GM23338 (cell line): ENCODE results near the gene DYNLT3. TPM values are rescaled to one million over a fixed set of nuclear protein-coding genes. Genes with fewer than 3 reads are reported as not detected.

Experiments
- ATAC-seq: fragments of 200-7000 bp; cut with Tn5 transposase; 3 replicates; pipeline ENCODE4 v1.9.1; 2020
- DNase-seq: peaks from one replicate; pipeline ENCODE4 v3.0.0-alpha.2; 2015; ENCODE audit warnings: low spot score
- H2AFZ ChIP-seq: fragments of 200-600 bp; sonication (generic); 2 replicates; pipeline ENCODE4 v1.8.0; 2016; ENCODE audit warnings: antibody characterized with exemption, mild to moderate bottlenecking, moderate library complexity
- H3F3A ChIP-seq: fragments of 200-600 bp; sonication (generic); replicated peaks from 2 replicates; pipeline ENCODE4 v1.8.0; 2017; ENCODE audit warnings: antibody characterized with exemption, mixed run types, low read depth
- H3K27ac ChIP-seq: fragments of 200-600 bp; sonication (generic); 2 replicates; pipeline ENCODE4 v1.6.1; 2016; ENCODE audit warnings: low read depth
- H3K27me3 ChIP-seq: fragments of 200-600 bp; sonication (generic); 2 replicates; pipeline ENCODE4 v1.8.0; 2016; ENCODE audit warnings: mild to moderate bottlenecking, mixed run types, moderate library complexity; ENCODE audit not compliant: insufficient read depth
- H3K36me3 ChIP-seq: fragments of 200-600 bp; sonication (generic); 2 replicates; pipeline ENCODE4 v1.8.0; 2016; ENCODE audit warnings: mild to moderate bottlenecking; ENCODE audit not compliant: insufficient read depth
- H3K4me1 ChIP-seq: fragments of 200-600 bp; sonication (generic); 2 replicates; pipeline ENCODE4 v1.8.0; 2016; ENCODE audit warnings: mild to moderate bottlenecking, moderate library complexity; ENCODE audit not compliant: insufficient read depth
- H3K4me2 ChIP-seq: fragments of 200-600 bp; sonication (generic); 2 replicates; pipeline ENCODE4 v1.7.1; 2017; ENCODE audit warnings: mixed run types
- H3K4me3 ChIP-seq: fragments of 200-600 bp; sonication (generic); 2 replicates; pipeline ENCODE4 v1.6.1; 2016; ENCODE audit warnings: mixed run types
- H3K79me2 ChIP-seq: fragments of 200-600 bp; sonication (generic); replicated peaks from 2 replicates; pipeline ENCODE4 v1.8.0; 2017; ENCODE audit warnings: mild to moderate bottlenecking; ENCODE audit not compliant: insufficient read depth
- H3K9me2 ChIP-seq: fragments of 200-600 bp; sonication (generic); 2 replicates; pipeline ENCODE4 v1.8.0; 2017; ENCODE audit not compliant: insufficient read depth
- H4K20me1 ChIP-seq: fragments of 200-600 bp; sonication (generic); replicated peaks from 2 replicates; pipeline ENCODE4 v1.8.0; 2017; ENCODE audit warnings: mild to moderate bottlenecking; ENCODE audit not compliant: insufficient read depth
- H3K27ac Mint-ChIP-seq: 2 replicates; pipeline ENCODE4 v1.8.0; 2020; ENCODE audit warnings: inconsistent platforms, mild to moderate bottlenecking, moderate library complexity, mixed read lengths
- H3K27me3 Mint-ChIP-seq: 3 replicates; pipeline ENCODE4 v1.8.0; 2022; ENCODE audit warnings: low read depth, mild to moderate bottlenecking, moderate library complexity, mixed read lengths, inconsistent platforms; ENCODE audit not compliant: insufficient read depth, poor library complexity
- H3K36me3 Mint-ChIP-seq: 3 replicates; pipeline ENCODE4 v1.8.0; 2021; ENCODE audit warnings: low read depth, mild to moderate bottlenecking, inconsistent platforms, moderate library complexity, mixed read lengths
- H3K4me1 Mint-ChIP-seq: 3 replicates; pipeline ENCODE4 v1.8.0; 2020; ENCODE audit warnings: mild to moderate bottlenecking, inconsistent platforms, mixed read lengths
- H3K4me3 Mint-ChIP-seq: 3 replicates; pipeline ENCODE4 v1.8.0; 2021; ENCODE audit warnings: moderate library complexity, mild to moderate bottlenecking, inconsistent platforms, mixed read lengths
- H3K9me3 Mint-ChIP-seq: 3 replicates; pipeline ENCODE4 v1.8.0; 2020; ENCODE audit warnings: moderate library complexity, mild to moderate bottlenecking, inconsistent platforms, mixed read lengths
- CREB1 ChIP-seq: fragments of 250-450 bp; sonication (Bioruptor Pico); IDR thresholded peaks from 2 replicates; pipeline ENCODE4 v1.5.0; 2020; ENCODE audit warnings: low read depth, mild to moderate bottlenecking, moderate library complexity
- EZH2 ChIP-seq: fragments of 200-600 bp; sonication (generic); IDR thresholded peaks from one replicate; pipeline ENCODE4 v1.8.0; 2017; ENCODE audit warnings: antibody characterized with exemption, mild to moderate bottlenecking, low read depth; ENCODE audit not compliant: unreplicated experiment
- JUNB ChIP-seq: IDR thresholded peaks from one replicate; pipeline ENCODE4 v1.6.1; 2016; ENCODE audit warnings: antibody characterized with exemption; ENCODE audit not compliant: unreplicated experiment
- NANOG ChIP-seq: IDR thresholded peaks from 2 replicates; pipeline ENCODE4 v1.6.1; 2016; ENCODE audit warnings: antibody characterized with exemption, borderline replicate concordance
- POLR2AphosphoS5 ChIP-seq: IDR thresholded peaks from 2 replicates; pipeline ENCODE4 v1.6.1; 2016; ENCODE audit warnings: antibody characterized with exemption, low read depth
- STAT1 ChIP-seq: IDR thresholded peaks from one replicate; pipeline ENCODE4 v1.6.1; 2016; ENCODE audit warnings: antibody characterized with exemption; ENCODE audit not compliant: unreplicated experiment
- ZNF114 ChIP-seq: fragments of 250-450 bp; sonication (Bioruptor Pico); IDR thresholded peaks from 2 replicates; pipeline ENCODE4 v1.5.0; 2020; ENCODE audit warnings: mild to moderate bottlenecking, moderate library complexity
- ZNF331 ChIP-seq: fragments of 250-450 bp; sonication (Bioruptor Pico); IDR thresholded peaks from 2 replicates; pipeline ENCODE4 v1.5.0; 2020; ENCODE audit warnings: low read depth, mild to moderate bottlenecking, moderate library complexity
- polyA plus RNA-seq: library from polyadenylated mRNA; unstranded; fragments of >200 nt; fragmentation: Nextera tagmentation; extraction: Ambion mirVana; gene quantifications from 2 replicates; pipeline ENCODE4 v1.2.1, GENCODE V29; 2016
- total RNA-seq: library from RNA; depleted of rRNA; stranded (reverse); fragments of >200 nt; shearing (Covaris generic); gene quantifications from 2 replicates; pipeline ENCODE4 v1.2.3, GENCODE V29; 2014
- TF ChIP-seq, protein P1 (sequence below): IDR thresholded peaks from one replicate; pipeline ENCODE4 v1.6.1; 2018; ENCODE audit warnings: antibody characterized with exemption; ENCODE audit not compliant: unreplicated experiment
- TF ChIP-seq, protein P2 (sequence below): fragments of 250-450 bp; sonication (Bioruptor Pico); IDR thresholded peaks from 2 replicates; pipeline ENCODE4 v1.5.0; 2020; ENCODE audit warnings: mild to moderate bottlenecking, moderate library complexity

Gene DYNLT3
- total and polyA plus RNA-seq, 2 experiments from 2014 or later, result 6.5 to 8.1 TPM

GRCh38 chrX:37824491-37825214, 22.7 kb downstream of the DYNLT3 start:
- H4K20me1 ChIP-seq, result no peaks in the 10 kb centered on the region
- no peak for TF ChIP-seq NANOG
- TF ChIP-seq POLR2AphosphoS5, result no peak
- no peak for TF ChIP-seq ZNF114 (CRISPR knock-in tag)
- no peak for TF ChIP-seq CREB1 (CRISPR knock-in tag)
- TF ChIP-seq JUNB, result no peak
- no peak for TF ChIP-seq EZH2
- TF ChIP-seq STAT1, result no peak
- no peak for TF ChIP-seq ZNF331
- TF ChIP-seq, protein P1, sequence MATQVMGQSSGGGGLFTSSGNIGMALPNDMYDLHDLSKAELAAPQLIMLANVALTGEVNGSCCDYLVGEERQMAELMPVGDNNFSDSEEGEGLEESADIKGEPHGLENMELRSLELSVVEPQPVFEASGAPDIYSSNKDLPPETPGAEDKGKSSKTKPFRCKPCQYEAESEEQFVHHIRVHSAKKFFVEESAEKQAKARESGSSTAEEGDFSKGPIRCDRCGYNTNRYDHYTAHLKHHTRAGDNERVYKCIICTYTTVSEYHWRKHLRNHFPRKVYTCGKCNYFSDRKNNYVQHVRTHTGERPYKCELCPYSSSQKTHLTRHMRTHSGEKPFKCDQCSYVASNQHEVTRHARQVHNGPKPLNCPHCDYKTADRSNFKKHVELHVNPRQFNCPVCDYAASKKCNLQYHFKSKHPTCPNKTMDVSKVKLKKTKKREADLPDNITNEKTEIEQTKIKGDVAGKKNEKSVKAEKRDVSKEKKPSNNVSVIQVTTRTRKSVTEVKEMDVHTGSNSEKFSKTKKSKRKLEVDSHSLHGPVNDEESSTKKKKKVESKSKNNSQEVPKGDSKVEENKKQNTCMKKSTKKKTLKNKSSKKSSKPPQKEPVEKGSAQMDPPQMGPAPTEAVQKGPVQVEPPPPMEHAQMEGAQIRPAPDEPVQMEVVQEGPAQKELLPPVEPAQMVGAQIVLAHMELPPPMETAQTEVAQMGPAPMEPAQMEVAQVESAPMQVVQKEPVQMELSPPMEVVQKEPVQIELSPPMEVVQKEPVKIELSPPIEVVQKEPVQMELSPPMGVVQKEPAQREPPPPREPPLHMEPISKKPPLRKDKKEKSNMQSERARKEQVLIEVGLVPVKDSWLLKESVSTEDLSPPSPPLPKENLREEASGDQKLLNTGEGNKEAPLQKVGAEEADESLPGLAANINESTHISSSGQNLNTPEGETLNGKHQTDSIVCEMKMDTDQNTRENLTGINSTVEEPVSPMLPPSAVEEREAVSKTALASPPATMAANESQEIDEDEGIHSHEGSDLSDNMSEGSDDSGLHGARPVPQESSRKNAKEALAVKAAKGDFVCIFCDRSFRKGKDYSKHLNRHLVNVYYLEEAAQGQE, result no peak
- TF ChIP-seq, protein P2, sequence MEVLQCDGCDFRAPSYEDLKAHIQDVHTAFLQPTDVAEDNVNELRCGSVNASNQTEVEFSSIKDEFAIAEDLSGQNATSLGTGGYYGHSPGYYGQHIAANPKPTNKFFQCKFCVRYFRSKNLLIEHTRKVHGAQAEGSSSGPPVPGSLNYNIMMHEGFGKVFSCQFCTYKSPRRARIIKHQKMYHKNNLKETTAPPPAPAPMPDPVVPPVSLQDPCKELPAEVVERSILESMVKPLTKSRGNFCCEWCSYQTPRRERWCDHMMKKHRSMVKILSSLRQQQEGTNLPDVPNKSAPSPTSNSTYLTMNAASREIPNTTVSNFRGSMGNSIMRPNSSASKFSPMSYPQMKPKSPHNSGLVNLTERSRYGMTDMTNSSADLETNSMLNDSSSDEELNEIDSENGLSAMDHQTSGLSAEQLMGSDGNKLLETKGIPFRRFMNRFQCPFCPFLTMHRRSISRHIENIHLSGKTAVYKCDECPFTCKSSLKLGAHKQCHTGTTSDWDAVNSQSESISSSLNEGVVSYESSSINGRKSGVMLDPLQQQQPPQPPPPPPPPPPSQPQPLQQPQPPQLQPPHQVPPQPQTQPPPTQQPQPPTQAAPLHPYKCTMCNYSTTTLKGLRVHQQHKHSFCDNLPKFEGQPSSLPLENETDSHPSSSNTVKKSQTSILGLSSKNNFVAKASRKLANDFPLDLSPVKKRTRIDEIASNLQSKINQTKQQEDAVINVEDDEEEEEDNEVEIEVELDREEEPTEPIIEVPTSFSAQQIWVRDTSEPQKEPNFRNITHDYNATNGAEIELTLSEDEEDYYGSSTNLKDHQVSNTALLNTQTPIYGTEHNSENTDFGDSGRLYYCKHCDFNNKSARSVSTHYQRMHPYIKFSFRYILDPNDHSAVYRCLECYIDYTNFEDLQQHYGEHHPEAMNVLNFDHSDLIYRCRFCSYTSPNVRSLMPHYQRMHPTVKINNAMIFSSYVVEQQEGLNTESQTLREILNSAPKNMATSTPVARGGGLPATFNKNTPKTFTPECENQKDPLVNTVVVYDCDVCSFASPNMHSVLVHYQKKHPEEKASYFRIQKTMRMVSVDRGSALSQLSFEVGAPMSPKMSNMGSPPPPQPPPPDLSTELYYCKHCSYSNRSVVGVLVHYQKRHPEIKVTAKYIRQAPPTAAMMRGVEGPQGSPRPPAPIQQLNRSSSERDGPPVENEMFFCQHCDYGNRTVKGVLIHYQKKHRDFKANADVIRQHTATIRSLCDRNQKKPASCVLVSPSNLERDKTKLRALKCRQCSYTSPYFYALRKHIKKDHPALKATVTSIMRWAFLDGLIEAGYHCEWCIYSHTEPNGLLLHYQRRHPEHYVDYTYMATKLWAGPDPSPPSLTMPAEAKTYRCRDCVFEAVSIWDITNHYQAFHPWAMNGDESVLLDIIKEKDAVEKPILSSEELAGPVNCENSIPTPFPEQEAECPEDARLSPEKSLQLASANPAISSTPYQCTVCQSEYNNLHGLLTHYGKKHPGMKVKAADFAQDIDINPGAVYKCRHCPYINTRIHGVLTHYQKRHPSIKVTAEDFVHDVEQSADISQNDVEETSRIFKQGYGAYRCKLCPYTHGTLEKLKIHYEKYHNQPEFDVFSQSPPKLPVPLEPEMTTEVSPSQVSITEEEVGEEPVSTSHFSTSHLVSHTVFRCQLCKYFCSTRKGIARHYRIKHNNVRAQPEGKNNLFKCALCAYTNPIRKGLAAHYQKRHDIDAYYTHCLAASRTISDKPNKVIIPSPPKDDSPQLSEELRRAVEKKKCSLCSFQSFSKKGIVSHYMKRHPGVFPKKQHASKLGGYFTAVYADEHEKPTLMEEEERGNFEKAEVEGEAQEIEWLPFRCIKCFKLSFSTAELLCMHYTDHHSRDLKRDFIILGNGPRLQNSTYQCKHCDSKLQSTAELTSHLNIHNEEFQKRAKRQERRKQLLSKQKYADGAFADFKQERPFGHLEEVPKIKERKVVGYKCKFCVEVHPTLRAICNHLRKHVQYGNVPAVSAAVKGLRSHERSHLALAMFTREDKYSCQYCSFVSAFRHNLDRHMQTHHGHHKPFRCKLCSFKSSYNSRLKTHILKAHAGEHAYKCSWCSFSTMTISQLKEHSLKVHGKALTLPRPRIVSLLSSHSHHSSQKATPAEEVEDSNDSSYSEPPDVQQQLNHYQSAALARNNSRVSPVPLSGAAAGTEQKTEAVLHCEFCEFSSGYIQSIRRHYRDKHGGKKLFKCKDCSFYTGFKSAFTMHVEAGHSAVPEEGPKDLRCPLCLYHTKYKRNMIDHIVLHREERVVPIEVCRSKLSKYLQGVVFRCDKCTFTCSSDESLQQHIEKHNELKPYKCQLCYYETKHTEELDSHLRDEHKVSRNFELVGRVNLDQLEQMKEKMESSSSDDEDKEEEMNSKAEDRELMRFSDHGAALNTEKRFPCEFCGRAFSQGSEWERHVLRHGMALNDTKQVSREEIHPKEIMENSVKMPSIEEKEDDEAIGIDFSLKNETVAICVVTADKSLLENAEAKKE (CRISPR knock-in tag), result no peak
- no peaks in the 10 kb centered on the region for H3K9me2 ChIP-seq
- ATAC-seq, result no peak
- no peak overlapping the region for H3K4me3 ChIP-seq
- Mint-ChIP-seq H3K4me1 (peaks cover 5% of the 10 kb centered on the region; the same call in 1 of the 3 replicates), H3K27me3 (no peaks in the 10 kb centered on the region), H3K4me3 (no peak overlapping the region), H3K36me3 (no peaks in the 10 kb centered on the region), H3K27ac (no peak overlapping the region; the same call in 1 of the 2 replicates), H3K9me3 (no peaks in the 10 kb centered on the region)
- no peaks in the 10 kb centered on the region for H3K79me2 ChIP-seq
- H3F3A ChIP-seq, result no peaks in the 10 kb centered on the region
- H3K27ac ChIP-seq, result no peak overlapping the region
- H3K27me3 ChIP-seq, result no peaks in the 10 kb centered on the region
- H3K4me2 ChIP-seq, result no peak overlapping the region
- H2AFZ ChIP-seq, result no peak overlapping the region
- H3K36me3 ChIP-seq, result no peaks in the 10 kb centered on the region
- no peaks in the 10 kb centered on the region for H3K4me1 ChIP-seq
- no peak for DNase-seq
